DOHH2 (cell line): ENCODE data around the gene DCXR.

ENCODE experiments used
- H3F3A ChIP-seq: fragments of 200-600 bp; sonication (generic), shearing (Covaris generic); 2 replicates; pipeline ENCODE4 v1.6.0; 2016; ENCODE audit warnings: antibody characterized with exemption, mild to moderate bottlenecking; ENCODE audit not compliant: control insufficient read depth, insufficient read depth
- H3K27ac ChIP-seq: fragments of 200-600 bp; sonication (generic); 2 replicates; pipeline ENCODE4 v1.5.1; 2014; ENCODE audit warnings: low read depth, mild to moderate bottlenecking, low read length, moderate library complexity
- H3K27me3 ChIP-seq: fragments of 200-600 bp; sonication (generic); 2 replicates; pipeline ENCODE4 v1.6.1; 2014; ENCODE audit warnings: mild to moderate bottlenecking, low read length, mixed read lengths; ENCODE audit not compliant: control insufficient read depth
- H3K36me3 ChIP-seq: fragments of 200-600 bp; sonication (generic); 2 replicates; pipeline ENCODE4 v1.6.1; 2014; ENCODE audit warnings: mild to moderate bottlenecking, low read length, moderate library complexity, mixed read lengths; ENCODE audit not compliant: control insufficient read depth
- H3K4me1 ChIP-seq: fragments of 200-600 bp; sonication (generic); 2 replicates; pipeline ENCODE4 v1.6.1; 2014; ENCODE audit warnings: mild to moderate bottlenecking, low read length, mixed read lengths; ENCODE audit not compliant: control insufficient read depth
- H3K4me2 ChIP-seq: fragments of 200-600 bp; sonication (generic); 2 replicates; pipeline ENCODE4 v1.6.0; 2014; ENCODE audit warnings: mild to moderate bottlenecking, low read length, moderate library complexity
- H3K4me3 ChIP-seq: fragments of 200-600 bp; sonication (generic); 2 replicates; pipeline ENCODE4 v1.5.1; 2014; ENCODE audit warnings: mild to moderate bottlenecking, low read length, mixed read lengths
- H3K79me2 ChIP-seq: fragments of 200-600 bp; sonication (generic); 2 replicates; pipeline ENCODE4 v1.6.1; 2014; ENCODE audit warnings: mild to moderate bottlenecking, low read length, mixed read lengths; ENCODE audit not compliant: control insufficient read depth
- H3K9me2 ChIP-seq: fragments of 200-600 bp; sonication (generic); replicated peaks from 2 replicates; pipeline ENCODE4 v1.6.1; 2014; ENCODE audit warnings: mild to moderate bottlenecking, low read length, mixed read lengths; ENCODE audit not compliant: control insufficient read depth
- H3K9me3 ChIP-seq: fragments of 200-600 bp; sonication (generic); 2 replicates; pipeline ENCODE4 v1.6.1; 2014; ENCODE audit warnings: antibody characterized with exemption, low read length, mixed read lengths; ENCODE audit not compliant: control insufficient read depth, insufficient read depth
- H4K20me1 ChIP-seq: fragments of 200-600 bp; sonication (generic); 2 replicates; pipeline ENCODE4 v1.6.0; 2014; ENCODE audit warnings: low read depth, mild to moderate bottlenecking, antibody characterized with exemption, low read length, moderate library complexity; ENCODE audit not compliant: control insufficient read depth, insufficient read depth
- EZH2phosphoT487 ChIP-seq: fragments of 200-600 bp; sonication (generic); IDR thresholded peaks from 2 replicates; pipeline ENCODE4 v1.6.1; 2017; ENCODE audit warnings: borderline replicate concordance, mild to moderate bottlenecking, antibody characterized with exemption, low read length, moderate library complexity, mixed read lengths
- TF ChIP-seq, protein P1 (sequence below): fragments of 200-600 bp; sonication (generic); IDR thresholded peaks from one replicate; pipeline ENCODE4 v1.5.1; 2014; ENCODE audit warnings: antibody characterized with exemption, mild to moderate bottlenecking, low read depth, low read length; ENCODE audit not compliant: poor library complexity, severe bottlenecking

Gene DCXR

DNA sequence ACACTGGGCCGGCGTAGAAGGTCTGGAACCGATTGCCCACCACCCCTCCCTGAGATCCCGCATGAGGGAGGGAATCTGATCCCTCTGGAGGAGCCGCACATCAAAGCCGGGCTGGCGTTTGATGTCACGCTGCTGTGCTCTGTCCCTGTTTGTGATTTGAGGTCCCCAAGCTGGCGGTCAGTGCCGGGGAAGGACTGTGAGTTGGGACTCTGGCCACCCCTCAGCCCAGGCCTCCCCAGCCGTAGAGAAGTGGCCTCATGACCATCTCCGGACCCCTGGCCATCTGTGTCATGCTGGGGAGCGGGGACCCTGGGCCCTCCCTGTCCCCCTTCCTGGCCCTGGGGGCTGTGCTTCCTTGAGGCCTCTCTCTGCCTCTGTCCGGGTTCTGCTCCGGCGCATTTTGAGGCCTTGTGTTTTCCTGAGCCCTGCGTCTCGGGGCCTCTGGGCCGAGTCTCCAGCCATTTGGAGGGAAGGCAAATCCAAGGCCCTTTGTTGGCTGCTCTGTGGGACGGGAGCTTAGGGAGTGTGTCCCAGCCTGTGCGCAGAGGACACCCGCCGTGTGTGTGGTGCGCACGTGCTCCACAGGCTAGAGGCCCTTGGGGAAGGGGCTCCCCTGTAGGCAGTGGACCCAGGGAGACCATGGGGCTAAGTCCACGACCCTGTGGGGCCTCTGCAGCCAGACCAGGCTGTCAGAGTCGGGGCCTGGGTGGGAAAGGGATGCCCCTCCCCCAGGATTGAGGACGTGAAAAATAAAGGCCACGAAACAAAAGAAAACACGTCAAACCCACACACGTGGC lies 45.0 kb downstream of the DCXR start:
- Histone ChIP-seq H3K4me2 (no peak overlapping the region), H4K20me1 (no peaks in the 10 kb centered on the region), H3K36me3 (no peaks in the 10 kb centered on the region), H3K9me2 (no peaks in the 10 kb centered on the region), H3K9me3 (no peaks in the 10 kb centered on the region), H3K4me1 (no peaks in the 10 kb centered on the region), H3F3A (no peaks in the 10 kb centered on the region), H3K27me3 (no peaks in the 10 kb centered on the region), H3K4me3 (no peak overlapping the region), H3K79me2 (no peaks in the 10 kb centered on the region), H3K27ac (no peak overlapping the region)
- no peak for TF ChIP-seq EZH2phosphoT487
- TF ChIP-seq, protein P1, sequence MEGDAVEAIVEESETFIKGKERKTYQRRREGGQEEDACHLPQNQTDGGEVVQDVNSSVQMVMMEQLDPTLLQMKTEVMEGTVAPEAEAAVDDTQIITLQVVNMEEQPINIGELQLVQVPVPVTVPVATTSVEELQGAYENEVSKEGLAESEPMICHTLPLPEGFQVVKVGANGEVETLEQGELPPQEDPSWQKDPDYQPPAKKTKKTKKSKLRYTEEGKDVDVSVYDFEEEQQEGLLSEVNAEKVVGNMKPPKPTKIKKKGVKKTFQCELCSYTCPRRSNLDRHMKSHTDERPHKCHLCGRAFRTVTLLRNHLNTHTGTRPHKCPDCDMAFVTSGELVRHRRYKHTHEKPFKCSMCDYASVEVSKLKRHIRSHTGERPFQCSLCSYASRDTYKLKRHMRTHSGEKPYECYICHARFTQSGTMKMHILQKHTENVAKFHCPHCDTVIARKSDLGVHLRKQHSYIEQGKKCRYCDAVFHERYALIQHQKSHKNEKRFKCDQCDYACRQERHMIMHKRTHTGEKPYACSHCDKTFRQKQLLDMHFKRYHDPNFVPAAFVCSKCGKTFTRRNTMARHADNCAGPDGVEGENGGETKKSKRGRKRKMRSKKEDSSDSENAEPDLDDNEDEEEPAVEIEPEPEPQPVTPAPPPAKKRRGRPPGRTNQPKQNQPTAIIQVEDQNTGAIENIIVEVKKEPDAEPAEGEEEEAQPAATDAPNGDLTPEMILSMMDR: no peak

DNA sequence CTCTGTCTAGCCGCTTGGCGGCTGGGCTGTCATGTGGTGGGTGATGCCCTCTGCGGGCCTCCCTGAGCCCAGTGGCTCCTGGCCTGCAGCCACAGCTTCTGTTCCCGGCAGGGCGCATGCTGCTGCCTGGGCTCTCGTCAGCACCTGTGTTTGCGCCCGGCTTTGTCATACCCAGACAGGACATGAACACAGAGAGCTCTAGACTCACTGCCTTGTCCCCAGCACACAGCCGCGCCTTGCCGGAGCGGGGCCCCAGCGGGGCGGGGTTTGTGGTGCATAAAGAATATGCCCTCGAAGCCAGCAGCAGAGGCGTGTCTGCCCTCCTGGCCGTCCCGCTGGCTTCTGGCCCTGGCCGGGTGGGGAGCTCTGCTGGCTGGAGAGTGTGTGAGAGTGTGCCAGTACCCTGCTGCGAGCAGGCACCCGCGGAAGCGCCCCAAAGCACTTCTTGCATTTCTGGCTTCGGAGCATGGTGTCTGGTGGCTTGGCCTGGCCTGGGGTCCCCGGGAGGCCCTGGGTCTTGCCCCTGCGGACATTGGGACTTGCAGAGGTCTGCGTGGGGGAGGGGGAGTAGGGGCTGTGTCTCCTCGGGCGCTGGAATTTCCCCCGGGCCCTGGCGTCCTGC lies 45.7 kb downstream of the DCXR start:
- Histone ChIP-seq H3K27me3 (no peaks in the 10 kb centered on the region), H3K9me2 (no peaks in the 10 kb centered on the region), H3K36me3 (no peaks in the 10 kb centered on the region), H3K4me2 (no peak overlapping the region), H3K9me3 (no peaks in the 10 kb centered on the region), H3K4me3 (no peak overlapping the region), H3K27ac (no peak overlapping the region), H3K4me1 (no peaks in the 10 kb centered on the region), H4K20me1 (no peaks in the 10 kb centered on the region), H3K79me2 (no peaks in the 10 kb centered on the region), H3F3A (no peaks in the 10 kb centered on the region)
- no peak for TF ChIP-seq EZH2phosphoT487
- TF ChIP-seq, protein P1: no peak

DNA sequence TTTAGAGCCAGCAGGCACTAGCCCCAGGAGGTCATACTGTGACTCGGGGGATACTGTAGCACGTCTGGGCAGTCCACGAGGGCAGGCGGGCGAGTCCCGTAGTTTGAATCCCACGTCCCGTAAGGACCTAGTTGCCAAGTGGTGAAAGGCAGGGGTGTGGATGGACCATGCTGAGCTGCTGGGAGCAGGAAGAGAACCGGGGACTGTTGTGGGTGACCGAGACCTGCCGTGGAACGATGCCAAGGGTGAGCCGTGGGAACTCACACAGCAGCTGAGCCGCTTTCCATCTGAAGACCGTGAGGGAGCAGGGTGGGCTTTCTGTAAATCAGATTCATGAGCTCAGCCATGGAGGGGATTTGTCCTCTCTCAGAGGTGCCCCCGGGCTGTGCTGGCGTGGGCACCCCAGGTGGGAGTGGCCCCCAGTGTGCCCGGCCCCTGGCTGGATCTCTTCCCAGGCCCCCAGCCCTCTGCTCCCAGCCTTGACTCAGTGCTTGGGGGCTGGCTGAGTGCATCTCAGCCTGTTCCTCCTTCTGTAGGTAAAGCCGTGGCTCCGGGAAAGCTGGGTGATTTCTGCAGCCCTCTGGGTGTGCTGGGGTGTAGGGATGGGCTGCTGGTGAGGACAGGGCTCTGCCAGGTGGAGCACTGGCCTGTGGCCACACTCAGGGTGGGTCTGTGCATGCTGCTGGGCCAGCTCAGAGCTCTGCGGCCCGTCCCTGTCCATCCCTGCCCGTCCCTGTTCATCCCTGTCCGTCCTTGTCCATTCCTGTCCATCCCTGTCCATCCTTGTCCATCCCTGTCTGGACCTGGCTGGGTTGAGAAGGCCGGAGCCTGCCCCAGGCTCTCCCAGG lies 46.4 kb downstream of the DCXR start:
- H3K27ac ChIP-seq: no peak overlapping the region
- no peaks in the 10 kb centered on the region for H3K27me3 ChIP-seq
- H3K9me3 ChIP-seq: no peaks in the 10 kb centered on the region
- H3K9me2 ChIP-seq: no peaks in the 10 kb centered on the region
- no peaks in the 10 kb centered on the region for H3K4me1 ChIP-seq
- no peaks in the 10 kb centered on the region for H3K36me3 ChIP-seq
- H3F3A ChIP-seq: no peaks in the 10 kb centered on the region
- H3K4me3 ChIP-seq: no peak overlapping the region
- TF ChIP-seq EZH2phosphoT487: no peak
- TF ChIP-seq, protein P1: no peak
- H4K20me1 ChIP-seq: no peaks in the 10 kb centered on the region
- no peaks in the 10 kb centered on the region for H3K79me2 ChIP-seq
- H3K4me2 ChIP-seq: no peak overlapping the region
